Sciatic nerve (tissue), 2 donors: Measurements from ENCODE around the gene SGSM1. TPM values are rescaled to one million over a fixed set of nuclear protein-coding genes. Genes with fewer than 3 reads are reported as not detected.
A peak's percentile ranks its signal among the peaks of the same experiment; 100 is the strongest.

Experiments used
- ATAC-seq: fragments of 200-7000 bp; cut with Tn5 transposase; one replicate; pipeline ENCODE4 v1.9.1; 2020; ENCODE audit warnings: mild to moderate bottlenecking, moderate library complexity
- DNase-seq: peaks from one replicate; pipeline ENCODE4 v3.0.0-alpha.2; 2020; ENCODE audit warnings: low spot score
- intact Hi-C: fragments of 100-400 bp; cut with DNase I; formaldehyde crosslinking; loops from one replicate; pipeline ENCODE4 v1.14.2; 2022
- total RNA-seq: library from RNA; stranded (reverse); fragmentation: NEBNext Ultra II Directional; extraction: Animal tissue kit (Norgen Biotek cat#: 25700); gene quantifications from one replicate; pipeline ENCODE4 v1.2.1, GENCODE V29; 2021
- donor health status: DM: no; HTN: no; CAD: no.
- donor health status: DM: no; HTN: no; CAD: no.

The SGSM1 gene
- total RNA-seq, 1 donor from 2014 or later: 2.9 TPM

DNA sequence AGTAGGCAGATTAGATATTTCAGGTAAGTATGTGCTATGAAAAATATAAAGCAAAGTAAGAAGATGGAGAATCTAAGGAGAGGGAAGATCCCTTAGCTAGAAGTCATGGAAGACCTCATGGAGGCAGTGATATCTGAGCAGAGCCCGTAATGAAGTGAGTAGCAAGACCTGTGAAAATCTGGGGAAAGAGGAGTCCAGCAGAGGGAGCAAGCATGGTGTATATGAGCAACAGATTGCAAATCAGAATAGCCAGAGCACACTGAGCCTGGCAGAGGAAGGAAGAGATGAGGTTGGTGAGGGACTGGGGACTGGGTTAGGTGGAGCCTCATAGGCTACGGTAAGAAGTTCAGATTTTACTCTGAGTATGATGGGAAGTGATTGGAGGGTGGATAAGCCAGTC is 131.1 kb downstream of the SGSM1 start:
- DNase-seq (no peak), ATAC-seq (no peak)
- intact Hi-C loops: no loop called here

DNA sequence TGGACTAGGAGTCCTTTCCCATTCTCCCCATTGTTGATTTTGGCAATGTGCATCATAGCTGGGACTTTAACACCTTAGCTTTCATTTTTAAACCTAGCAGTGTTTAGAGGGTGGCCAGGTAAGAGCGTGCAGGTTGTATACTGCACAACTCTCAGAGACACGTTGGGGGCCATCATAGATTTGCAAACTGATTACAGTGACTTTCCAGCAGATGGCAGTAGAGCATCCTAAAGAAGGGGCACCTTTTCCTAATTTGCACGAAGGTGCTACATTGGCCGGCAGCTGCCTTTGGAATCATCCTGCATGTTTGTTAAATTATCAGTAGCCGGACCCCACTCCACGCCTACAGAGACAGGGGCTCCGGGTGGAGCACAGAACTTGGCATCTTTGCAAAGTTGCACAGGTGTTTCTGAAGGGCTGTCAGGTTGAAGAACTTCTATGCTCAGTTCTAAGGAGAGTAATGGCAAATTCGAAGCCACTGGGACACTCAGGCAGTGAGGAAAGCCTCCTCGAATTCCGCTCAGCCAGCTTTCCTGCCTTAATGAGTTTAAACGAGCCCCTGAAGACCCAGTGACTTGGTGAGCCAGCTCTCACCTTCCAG is 132.8 kb downstream of the SGSM1 start:
- intact Hi-C loops: no loop called here
- no peak for DNase-seq
- ATAC-seq: peak; percentile 50

DNA sequence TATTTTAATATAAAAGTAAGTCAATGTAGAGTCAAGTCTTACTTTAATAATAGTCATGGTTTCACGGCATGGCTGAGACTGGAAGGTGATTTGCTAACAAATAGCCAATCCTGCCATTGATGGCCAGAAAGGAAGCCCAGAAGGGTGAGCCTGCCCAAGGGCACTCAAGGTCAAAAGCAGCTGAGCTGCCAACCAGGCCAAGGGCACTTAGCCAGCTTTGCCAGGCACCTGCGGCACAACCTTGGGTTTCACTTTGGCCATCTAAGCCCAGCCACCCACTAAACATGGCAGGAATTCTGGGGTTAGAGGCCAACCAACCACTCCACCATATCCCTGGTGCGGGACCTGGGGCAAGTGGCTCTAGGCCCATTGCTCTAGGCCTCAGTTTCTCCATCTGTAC is 136.3 kb downstream of the SGSM1 start:
- ATAC-seq: no peak
- no peak for DNase-seq
- intact Hi-C loops: no loop called here

DNA sequence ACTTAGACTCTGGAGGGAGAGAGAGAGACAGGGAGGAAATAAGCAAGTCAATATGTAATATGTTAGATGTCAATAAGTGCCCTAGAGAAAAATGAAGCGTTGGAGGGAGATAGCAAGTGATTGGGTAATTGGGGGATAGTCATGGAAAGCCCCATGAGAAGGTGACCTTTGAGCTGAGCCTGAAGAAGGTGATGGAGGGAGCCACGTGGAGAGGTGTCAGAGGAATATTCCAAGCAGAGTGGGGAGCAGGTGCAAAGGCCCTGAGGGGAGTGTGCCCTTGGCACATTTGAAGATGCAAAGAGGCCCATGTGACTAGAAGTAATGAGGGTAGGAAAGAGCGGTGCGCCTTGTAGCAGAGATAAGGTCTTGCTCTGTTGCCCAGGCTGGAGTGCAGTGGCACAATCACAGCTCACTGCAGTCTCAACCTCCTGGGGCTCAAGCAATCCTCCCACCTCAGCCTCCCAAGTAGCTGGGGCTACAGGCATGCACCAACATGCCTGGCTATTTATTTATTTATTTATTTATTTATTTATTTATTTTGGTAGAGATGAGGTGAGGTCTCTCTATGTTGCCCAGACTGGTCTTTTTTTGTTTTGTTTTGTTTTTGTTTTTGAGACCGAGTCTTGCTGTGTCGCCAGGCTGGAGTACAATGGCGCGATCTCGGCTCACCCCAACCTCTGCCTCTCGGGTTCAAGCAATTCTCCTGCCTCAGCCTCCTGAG is 138.4 kb downstream of the SGSM1 start:
- intact Hi-C loops: no loop called here
- no peak for ATAC-seq
- no peak for DNase-seq

DNA sequence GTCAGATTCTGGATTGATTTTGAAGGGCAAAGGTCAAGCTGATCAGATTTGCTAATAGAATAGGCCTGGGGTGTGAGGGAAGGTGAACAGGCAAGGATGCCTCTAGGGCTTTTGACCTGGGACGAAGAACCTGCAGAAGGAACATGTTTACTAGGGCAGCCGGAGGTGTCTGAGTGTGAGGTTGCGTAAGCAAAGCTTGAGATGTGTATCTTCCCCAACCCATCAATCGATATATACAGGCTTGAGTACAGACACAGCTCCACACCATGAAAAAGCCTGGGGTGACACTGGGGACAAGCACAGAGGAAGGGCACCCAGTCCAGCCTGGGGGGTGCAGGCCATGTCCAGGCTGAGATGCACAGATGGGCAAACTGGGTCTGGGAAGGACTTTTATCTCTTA is 139.4 kb downstream of the SGSM1 start:
- DNase-seq: no peak
- intact Hi-C loops: no loop called here
- ATAC-seq: no peak

DNA sequence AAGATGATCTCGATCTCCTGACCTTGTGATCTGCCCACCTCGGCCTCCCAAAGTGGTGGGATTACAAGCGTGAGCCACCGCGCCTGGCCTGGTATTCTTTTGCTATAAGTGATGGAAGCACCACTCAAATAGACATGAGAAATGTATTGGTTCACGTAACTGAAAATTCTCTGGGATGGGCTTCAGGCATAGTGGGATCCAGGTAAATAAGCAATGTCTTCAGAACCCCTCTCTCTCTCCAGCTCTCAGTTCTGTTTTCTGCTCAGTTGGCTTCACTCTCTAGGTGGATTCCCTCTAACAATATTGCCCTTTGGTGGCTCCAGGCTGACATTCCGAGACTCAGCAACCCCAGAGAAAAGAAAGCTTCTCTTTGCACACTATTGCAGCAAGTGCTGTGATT is 141.4 kb downstream of the SGSM1 start:
- no peak for DNase-seq
- no peak for ATAC-seq
- intact Hi-C loops: no loop called here

DNA sequence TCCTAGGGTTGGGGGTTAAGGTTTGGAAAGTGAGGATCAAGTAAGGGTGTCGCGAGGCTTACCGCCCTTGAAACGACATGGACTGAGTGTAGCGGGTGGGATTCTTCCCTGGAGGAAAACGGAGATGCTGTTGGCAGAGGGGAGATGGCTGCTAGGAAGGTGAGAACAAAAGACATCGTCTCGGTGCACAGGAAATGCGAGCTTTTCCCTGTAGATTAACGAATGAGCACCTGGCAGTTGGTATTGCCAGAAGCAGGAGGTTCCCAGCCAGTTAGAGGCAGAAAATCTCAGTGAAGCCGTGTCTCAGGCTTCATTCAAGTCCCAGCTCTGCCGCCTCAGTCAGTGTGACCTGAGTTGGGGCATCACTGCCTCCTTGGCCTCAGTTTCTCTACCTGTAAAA is 141.9 kb downstream of the SGSM1 start:
- DNase-seq: no peak
- ATAC-seq: no peak
- intact Hi-C loops: no loop called here

DNA sequence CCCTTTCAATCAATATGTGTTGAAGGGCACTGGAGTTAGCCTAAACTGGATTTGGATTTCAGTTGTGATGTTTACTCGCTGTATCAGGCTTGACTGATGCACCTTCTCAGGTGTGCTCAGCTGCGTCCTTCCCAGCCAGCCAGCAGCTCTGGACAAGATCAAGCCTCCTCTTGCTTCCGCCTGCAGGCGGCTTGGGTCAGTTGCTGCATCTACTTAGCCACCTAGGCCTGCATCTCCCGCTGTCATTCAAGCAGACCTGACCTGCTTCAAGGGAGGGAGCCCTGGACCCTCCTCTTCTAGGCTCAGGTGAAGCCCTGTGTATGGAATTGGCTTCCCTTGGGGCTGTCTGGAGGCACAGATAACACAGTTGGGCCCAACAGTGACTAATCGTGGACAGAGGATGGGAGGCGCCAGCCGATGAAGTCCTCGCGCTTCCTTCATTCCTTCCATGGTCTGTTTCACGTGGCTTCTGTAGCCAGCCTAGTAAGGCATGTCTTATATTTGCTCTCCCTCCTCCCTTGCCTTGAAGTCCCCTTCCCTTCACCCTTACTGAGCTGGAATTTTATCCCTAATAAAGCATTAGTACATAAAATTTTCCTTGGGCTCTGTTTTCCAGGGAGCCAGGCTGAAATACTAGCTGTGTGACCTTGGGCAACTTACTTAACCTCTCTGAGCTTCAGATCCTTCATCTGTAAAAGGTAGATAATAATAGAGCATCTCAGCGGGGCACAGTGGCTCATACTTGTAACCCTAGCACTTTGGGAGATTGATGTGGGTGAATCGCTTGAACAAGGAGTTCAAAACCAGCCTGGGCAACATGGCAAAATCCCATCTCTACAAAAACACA is 142.6 kb downstream of the SGSM1 start:
- no peak for DNase-seq
- ATAC-seq: no peak
- intact Hi-C loops: no loop called here

DNA sequence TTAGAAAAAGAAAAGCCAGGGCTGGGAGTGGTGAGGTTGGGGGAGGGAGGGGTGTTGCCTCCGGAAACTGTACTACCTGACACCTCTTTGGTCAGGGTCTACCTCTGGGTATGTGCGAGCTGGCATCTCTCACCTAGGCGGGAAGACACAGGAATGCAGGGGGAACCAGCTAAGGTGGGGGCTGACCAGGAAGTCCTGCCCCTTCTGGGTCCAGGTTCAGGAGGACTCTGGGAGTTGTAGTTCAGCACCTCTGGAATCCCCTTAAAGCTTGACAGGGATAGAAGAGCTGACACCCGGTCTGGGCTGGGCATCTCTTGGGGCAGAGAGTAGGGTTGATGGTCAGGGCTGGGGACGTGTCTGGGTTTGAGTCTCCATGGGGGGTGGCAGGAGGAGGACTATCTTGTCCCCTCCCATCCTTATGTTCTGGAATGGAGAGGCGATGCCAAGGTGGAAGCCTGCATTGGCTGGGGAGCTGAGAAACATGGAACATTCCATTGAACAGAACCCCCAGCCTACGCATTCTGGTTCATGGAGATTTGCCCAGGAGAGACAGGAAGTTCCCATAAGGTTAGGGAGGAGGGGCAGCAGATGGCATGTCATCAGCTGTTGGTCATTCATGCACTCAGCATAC is 144.4 kb downstream of the SGSM1 start:
- intact Hi-C loops: loop anchor here (5.0 kb wide), 1 partner anchor 102 kb away; no protein-coding TSS in a partner anchor
- no peak for ATAC-seq
- no peak for DNase-seq

DNA sequence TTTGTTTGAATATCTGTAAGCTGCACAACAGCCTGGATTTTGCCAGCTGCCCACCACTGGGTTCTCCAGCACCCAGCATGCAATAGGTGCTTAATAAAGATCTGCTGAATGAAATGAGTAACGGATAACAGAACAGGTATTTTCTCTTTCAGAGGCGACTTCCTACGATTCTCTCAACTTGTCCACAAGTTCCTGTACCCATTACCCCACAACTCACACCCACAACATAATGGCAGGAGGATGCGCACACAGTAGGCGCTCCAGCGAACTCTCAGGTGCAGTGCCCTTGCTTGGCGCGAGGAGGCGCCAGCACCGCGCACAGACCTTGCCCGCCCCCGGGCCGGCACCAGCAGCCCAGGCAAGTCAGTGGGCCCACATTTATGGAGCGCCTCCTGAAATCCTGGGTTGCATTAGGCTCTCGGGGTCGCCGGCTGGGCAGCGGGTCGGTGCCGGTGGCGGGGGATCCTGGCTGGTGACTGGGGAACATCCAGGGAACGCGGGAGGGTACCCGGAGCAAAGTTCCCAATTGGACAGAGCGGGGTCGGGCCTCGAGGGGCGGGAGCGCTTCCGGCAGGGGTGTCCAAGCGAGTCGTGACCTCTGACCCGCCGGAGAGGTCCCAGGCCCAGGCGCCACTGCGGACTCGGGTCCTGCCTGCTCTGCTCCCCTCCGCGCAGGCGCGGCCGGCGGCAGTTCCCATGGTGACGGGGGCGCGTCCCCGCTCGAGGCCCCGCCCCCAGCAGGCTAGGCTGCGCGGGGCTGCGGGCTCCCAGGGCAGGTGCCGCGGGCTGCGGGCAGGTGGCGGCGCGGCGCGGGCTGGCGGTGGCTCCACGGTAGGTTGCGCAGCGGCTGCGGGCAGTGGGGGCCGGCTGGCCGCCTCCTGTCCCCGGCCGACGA is 146.2 kb downstream of the SGSM1 start, which contains the start of gene KIAA1671:
TSS of gene KIAA1671 (plus strand) at position 775 of the 895 bp plus-strand sequence. CDS start 75,284 bp downstream, outside the sequence.
- intact Hi-C loops: loop anchor here (5.0 kb wide), 1 partner anchor 100 kb away; no protein-coding TSS in a partner anchor

DNA sequence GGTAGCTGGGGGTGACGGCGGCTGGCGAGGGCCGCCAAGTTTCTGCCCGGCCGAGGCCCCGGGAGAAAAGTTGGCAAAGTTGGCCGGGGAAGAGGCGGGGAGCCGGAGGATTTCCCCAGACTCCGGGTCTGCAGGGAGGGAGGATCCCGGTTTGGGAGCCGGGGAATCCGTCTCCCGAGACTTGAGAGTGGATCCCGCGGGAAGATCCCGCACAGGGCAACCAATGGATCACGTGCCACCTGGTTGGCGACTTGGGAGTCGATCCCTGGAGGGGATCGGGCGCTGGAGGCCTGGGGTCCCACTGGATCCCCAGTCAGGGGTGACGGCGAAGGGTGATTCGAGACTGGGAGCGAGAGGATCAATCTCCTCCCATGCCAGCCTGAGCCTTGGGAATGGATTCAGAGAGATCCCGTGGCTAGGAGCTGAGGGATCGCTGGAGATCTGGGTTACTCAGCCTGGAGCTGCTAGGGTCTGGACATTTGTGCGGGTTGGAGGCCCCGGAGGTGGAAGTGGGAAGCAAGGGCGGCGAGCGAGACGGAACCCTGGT is 146.9 kb downstream of the SGSM1 start:
- intact Hi-C loops: loop anchor here (5.0 kb wide), 1 partner anchor 99 kb away; no protein-coding TSS in a partner anchor
- ATAC-seq (peak; percentile 20), DNase-seq (peak; percentile 73)

More for the DNA sequence above, 146.2 kb downstream of the SGSM1 start, which contains the start of gene KIAA1671:
- peak; percentile 93 for DNase-seq
- peak; percentile 96 for ATAC-seq

DNA sequence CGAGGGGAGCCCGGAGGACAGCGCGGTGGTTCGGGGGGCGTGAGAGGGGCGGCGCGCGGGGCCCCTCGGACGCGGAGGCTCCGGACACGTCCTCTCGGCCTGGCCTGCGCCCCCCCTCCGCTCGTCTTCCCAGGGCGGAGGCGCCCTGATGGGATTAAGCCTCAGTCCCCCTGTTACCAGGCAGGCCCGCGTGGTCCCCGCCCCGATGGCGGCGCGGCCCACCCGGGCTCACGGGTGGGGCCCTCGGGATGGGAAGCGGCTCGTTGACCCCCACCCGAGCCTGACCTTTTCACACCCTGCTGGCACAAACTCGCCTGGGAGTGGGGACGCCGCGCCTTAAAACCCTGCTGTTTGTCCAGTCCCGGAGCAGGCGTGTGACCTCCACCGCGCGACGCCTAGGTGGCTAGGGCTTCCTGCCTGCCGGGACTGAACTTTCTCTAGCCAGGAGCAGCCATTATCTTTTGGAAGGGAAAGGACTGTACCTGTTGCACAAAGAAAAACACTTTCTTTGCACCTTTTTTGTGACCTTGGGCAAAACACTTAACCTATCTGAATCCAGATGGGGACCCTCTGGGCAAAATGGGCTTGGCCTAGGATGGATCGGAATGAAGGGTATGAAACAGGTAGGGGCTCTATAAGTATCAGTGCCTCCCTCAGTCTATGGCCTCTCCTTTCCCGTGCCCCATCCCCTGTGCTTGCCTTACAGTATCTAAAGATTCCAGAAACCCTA is 147.5 kb downstream of the SGSM1 start:
- DNase-seq: no peak
- intact Hi-C loops: loop anchor here (5.0 kb wide), 1 partner anchor 99 kb away; no protein-coding TSS in a partner anchor
- ATAC-seq: peak; percentile 2

DNA sequence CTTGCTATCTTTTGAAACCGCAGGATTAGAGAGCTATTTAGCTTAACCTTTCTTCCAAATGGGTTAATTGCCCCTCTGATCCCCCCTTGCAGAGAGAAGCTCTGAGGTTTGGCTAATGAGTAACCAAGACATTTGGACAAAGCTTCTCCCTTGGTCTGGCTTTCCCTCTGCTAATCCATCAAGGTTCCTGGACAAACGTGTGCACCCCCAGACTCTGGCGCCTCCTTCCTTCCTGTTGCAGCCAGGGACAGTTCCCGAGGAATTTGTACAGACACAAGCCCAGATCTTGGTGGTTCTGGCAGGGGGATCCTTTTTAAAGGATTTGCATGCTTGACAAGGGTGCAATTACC is 148.1 kb downstream of the SGSM1 start:
- intact Hi-C loops: loop anchor here (5.0 kb wide), 1 partner anchor 98 kb away; no protein-coding TSS in a partner anchor
- no peak for DNase-seq
- ATAC-seq: no peak

DNA sequence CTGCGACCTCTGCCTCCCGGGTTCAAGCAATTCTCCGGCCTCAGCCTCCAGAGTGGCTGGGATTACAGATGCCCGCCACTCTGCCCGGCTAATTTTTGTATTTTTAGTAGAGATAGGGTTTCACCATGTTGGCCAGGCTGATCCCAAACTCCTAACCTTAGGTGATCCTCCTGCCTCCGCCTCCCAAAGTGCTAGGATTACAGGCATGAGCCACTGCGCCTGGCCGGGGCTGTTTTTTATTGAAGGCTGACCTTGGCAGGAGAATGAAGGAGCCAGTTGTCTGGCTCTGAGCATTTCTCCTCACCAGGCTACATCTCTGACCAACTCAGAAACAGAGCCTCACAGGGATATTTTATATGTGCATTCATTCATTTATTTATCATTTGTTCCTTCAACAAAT is 148.8 kb downstream of the SGSM1 start:
- intact Hi-C loops: loop anchor here (5.0 kb wide), 1 partner anchor 97 kb away; no protein-coding TSS in a partner anchor
- ATAC-seq (no peak), DNase-seq (no peak)

DNA sequence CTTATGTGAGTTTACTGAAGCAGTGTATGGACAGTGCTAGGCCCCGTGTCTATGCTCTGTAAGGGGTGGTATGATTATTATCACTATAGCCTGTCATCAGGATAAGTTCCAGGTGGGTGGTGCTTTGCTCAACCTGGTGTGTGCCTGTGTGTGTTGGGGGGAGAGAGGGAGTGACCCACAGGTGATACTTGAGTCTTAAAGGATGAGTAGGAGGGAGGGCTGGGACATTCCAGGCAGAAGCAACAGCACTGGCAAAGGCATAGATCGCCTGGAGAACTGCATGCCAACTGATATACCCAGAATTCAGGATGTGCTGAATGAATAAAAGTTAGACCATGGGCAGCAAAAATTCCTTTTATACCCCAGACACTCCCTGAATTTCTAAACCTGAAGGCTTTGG is 151.0 kb downstream of the SGSM1 start:
- ATAC-seq: no peak
- no peak for DNase-seq
- intact Hi-C loops: no loop called here

DNA sequence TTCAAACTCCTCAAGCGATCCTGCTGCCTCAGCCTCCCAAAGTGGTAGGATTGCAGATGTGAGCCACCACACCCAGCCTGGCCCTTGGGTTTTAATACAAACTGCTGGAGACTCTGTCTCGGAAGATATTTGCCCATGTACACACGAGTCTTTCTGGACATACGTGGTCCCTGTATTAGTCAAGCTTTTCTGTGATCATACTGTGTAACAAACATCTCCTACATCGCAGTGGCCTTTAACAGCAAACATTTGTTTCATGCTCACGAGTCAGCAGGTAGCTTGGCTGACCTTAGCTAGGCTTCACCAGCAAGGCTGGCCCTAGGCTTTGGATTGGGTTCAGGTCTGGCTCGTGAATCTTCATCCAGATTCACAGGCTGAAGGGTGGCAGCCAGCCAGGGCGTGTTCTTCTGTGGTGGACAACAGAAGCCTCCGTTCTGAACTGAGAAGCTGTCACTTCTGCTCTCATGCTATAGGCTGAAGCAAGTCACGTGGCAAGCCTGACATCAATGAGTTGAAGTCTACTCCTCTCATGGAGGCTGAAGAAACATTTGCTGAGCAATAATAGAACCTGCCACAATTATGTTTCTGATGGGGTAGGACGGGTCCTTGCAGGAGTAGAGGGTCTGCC is 155.3 kb downstream of the SGSM1 start:
- no peak for ATAC-seq
- intact Hi-C loops: no loop called here

DNA sequence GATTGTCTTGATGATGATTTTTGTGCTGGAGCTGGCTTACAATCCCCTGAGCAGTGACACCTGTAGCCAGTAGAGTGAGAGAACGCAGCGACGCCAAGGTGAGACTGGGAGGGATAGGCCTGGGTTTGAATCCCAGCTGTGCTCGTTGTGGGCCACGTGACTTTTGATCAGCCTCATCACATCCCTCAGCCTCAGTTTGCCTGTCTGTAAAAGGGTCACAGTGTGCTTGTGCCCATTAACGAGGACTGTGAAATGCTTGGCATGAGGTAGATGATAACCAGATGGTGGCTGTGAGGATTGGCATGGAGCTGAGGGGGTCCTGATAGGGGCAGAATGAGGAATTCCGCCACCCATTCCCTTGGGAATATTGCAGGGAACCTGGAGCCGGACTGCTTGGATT is 156.1 kb downstream of the SGSM1 start:
- ATAC-seq (no peak), DNase-seq (no peak)
- intact Hi-C loops: no loop called here

More for the DNA sequence above, 155.3 kb downstream of the SGSM1 start:
- no peak for DNase-seq
